ENCODE measurements around the gene MRPL50. TPM values are rescaled to one million over a fixed set of nuclear protein-coding genes. Genes with fewer than 3 reads are reported as not detected.

Gene MRPL50
- total and polyA plus RNA-seq, 9 donors = 13.8 to 16.9 (median 15.7) TPM

DNA sequence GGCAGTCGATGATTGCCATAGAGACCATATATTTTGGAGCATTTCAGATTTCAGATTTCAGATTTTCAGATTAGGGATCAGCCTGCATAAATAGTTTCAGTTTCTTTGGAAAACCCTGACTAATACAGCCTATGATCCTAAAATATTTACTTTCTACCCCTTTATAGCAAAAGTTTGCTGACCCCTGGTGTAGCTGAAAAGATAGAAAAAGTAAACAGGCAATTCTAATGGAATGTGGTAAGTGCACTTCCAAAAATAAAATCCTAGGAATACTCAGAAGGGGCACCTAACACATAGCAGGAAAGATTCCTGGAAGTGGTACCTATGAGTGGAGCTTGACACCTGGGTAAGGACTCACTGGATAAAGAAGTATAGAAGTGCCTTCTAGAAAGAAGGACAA, 48.1 kb downstream of the MRPL50 start:
- H3K27me3 ChIP-seq (ENCODE audit: control insufficient read depth, insufficient read depth, low read length) = no peaks in the 10 kb centered on the region
- H3K27ac ChIP-seq (ENCODE audit: low read length) = no peak overlapping the region
- no CpG with 5 or more reads among the region's 1 CpG for WGBS (ENCODE audit: insufficient coverage)

DNA sequence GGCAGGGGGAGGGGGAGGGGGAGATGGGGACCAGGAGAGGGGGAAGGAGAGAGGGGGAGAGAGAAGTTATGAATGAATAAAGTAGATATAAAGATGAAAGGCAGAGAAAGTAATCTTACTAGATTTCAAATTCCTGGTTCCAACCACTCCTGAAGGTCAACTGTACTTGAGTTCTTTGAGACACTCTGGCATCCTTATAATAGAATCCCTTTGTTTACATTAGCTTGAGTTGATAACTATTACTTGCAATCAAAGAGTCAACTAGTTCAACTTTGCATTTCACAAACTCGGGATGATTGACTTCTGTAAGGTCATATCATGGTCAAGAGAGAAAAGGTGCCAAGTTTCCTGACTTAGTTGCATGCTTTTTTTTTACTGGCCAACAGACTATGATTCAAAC, 55.8 kb downstream of the MRPL50 start:
- no peaks in the 10 kb centered on the region for H3K4me1 ChIP-seq (ENCODE audit: control insufficient read depth, insufficient read depth, low read length)
- no peaks in the 10 kb centered on the region for H3K36me3 ChIP-seq (ENCODE audit: control insufficient read depth, insufficient read depth, low read length)
- H3K27me3 ChIP-seq (ENCODE audit: control insufficient read depth, insufficient read depth, low read length) = no peaks in the 10 kb centered on the region
- no peak overlapping the region for H3K4me3 ChIP-seq (ENCODE audit: low read length)
- H3K27ac ChIP-seq (ENCODE audit: low read length) = no peak overlapping the region
- DNase-seq = no peak
- no CpG with 5 or more reads among the region's 1 CpG for whole genome bisulfite sequencing (ENCODE audit: insufficient coverage)
- no peaks in the 10 kb centered on the region for H3K9me3 ChIP-seq (replicated peaks; ENCODE audit: control insufficient read depth, low read depth, low read length)

More for the DNA sequence above, 48.1 kb downstream of the MRPL50 start:
- no peaks in the 10 kb centered on the region for H3K36me3 ChIP-seq (ENCODE audit: control insufficient read depth, insufficient read depth, low read length)
- no peak for DNase-seq
- H3K9me3 ChIP-seq (replicated peaks; ENCODE audit: control insufficient read depth, low read depth, low read length) = no peaks in the 10 kb centered on the region
- no peaks in the 10 kb centered on the region for H3K4me1 ChIP-seq (ENCODE audit: control insufficient read depth, insufficient read depth, low read length)
- no peak overlapping the region for H3K4me3 ChIP-seq (ENCODE audit: low read length)

DNA sequence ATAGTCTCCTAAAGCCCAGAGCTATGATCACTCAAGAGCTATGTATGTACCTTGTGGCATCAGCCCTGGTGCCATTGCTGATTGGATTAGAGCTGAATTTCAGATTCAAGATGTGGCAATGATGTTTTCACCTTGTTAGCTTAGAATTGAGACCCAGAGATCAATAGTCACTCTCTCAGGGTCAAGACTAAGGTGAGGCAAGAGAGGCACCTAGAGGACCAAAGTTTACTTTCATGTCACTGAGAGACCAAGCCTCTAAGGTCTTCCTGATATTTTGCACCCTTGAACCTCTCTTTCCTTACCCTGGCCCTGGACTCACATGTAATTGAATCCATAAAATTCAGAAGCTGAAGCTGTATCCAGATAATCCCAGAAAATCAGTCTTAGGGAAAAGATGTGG, 56.5 kb downstream of the MRPL50 start:
- H3K4me1 ChIP-seq (ENCODE audit: control insufficient read depth, insufficient read depth, low read length) = no peaks in the 10 kb centered on the region
- H3K4me3 ChIP-seq (ENCODE audit: low read length) = no peak overlapping the region
- no peaks in the 10 kb centered on the region for H3K36me3 ChIP-seq (ENCODE audit: control insufficient read depth, insufficient read depth, low read length)
- no peaks in the 10 kb centered on the region for H3K27me3 ChIP-seq (ENCODE audit: control insufficient read depth, insufficient read depth, low read length)
- no peaks in the 10 kb centered on the region for H3K9me3 ChIP-seq (replicated peaks; ENCODE audit: control insufficient read depth, low read depth, low read length)
- H3K27ac ChIP-seq (ENCODE audit: low read length) = no peak overlapping the region
- DNase-seq = no peak

Other genes starting within 250 kb of the MRPL50 start
- gene BAAT, start 13.6 kb downstream of the MRPL50 start, total RNA-seq = 0.66 TPM
- gene BAAT, start 13.6 kb downstream of the MRPL50 start, polyA plus RNA-seq (ENCODE audit: insufficient read depth in 1 of 8, insufficient read length in 8 of 8, low replicate concordance in 1 of 8) = 1 to 10 TPM in 4 of 8 donors, under 1 TPM in 4; 0.33 to 3.0 (median 0.83) TPM
- gene ZNF189, start 233 bp upstream of the MRPL50 start, total RNA-seq = 26.1 TPM
- gene ZNF189, start 233 bp upstream of the MRPL50 start, polyA plus RNA-seq (ENCODE audit: insufficient read depth in 1 of 8, insufficient read length in 8 of 8, low replicate concordance in 1 of 8) = 10 to 100 TPM; 17.7 to 23.4 (median 19.3) TPM
- gene ALDOB, start 37.2 kb upstream of the MRPL50 start, total RNA-seq = 0.40 TPM
- gene ALDOB, start 37.2 kb upstream of the MRPL50 start, polyA plus RNA-seq (ENCODE audit: insufficient read depth in 1 of 8, insufficient read length in 8 of 8, low replicate concordance in 1 of 8) = 10 to 100 TPM in 2 of 8 donors, 1 to 10 TPM in 1, under 1 TPM in 5; 0.27 to 21.1 (median 0.69) TPM
- 24.5 TPM for gene RNF20, start 135.2 kb upstream of the MRPL50 start, total RNA-seq
- 10 to 100 TPM; 29.2 to 43.0 (median 37.1) TPM for gene RNF20, start 135.2 kb upstream of the MRPL50 start, polyA plus RNA-seq (ENCODE audit: insufficient read depth in 1 of 8, insufficient read length in 8 of 8, low replicate concordance in 1 of 8)
- 0.04 TPM for gene PPP3R2, start 196.4 kb upstream of the MRPL50 start, total RNA-seq
- under 1 TPM in 1 of 8 donors, not detected in 7; 0.04 TPM for gene PPP3R2, start 196.4 kb upstream of the MRPL50 start, polyA plus RNA-seq (ENCODE audit: insufficient read depth in 1 of 8, insufficient read length in 8 of 8, low replicate concordance in 1 of 8)